CD4-positive, alpha-beta memory T cell (primary cell): ENCODE results near the gene HSPA9. TPM values are rescaled to one million over a fixed set of nuclear protein-coding genes. Genes with fewer than 3 reads are reported as not detected.

Experiments
- CTCF ChIA-PET: fragments of 350-600 bp; sonication (Branson Sonifier 250); formaldehyde crosslinking; loops from one replicate; lab custom pipeline; 2021; ENCODE audit warnings: inconsistent platforms; ENCODE audit not compliant: partially characterized antibody; lab: Charles Lee
- POLR2A ChIA-PET: fragments of 350-600 bp; sonication (Branson Sonifier 250); formaldehyde crosslinking; loops from one replicate; lab custom pipeline; 2021; ENCODE audit not compliant: partially characterized antibody; lab: Charles Lee
- DNase-seq, 5 donors: peaks; one replicate each; pipeline versions ENCODE4 v3.0.0 to v3.0.0-alpha.2; 2020 to 2022; ENCODE audit warnings: mixed read lengths in 1 of 5
- H3K27ac ChIP-seq: one replicate; pipeline ENCODE4 v1.7.0; 2013; ENCODE audit warnings: low read depth, low read length
- H3K27me3 ChIP-seq: 2 replicates; pipeline ENCODE4 v1.7.0; 2013; ENCODE audit warnings: mild to moderate bottlenecking, low read length, moderate library complexity; ENCODE audit not compliant: insufficient read depth
- H3K36me3 ChIP-seq: 2 replicates; pipeline ENCODE4 v1.7.0; 2013; ENCODE audit warnings: mild to moderate bottlenecking, low read length, moderate library complexity; ENCODE audit not compliant: insufficient read depth
- H3K4me1 ChIP-seq: 2 replicates; pipeline ENCODE4 v1.7.0; 2013; ENCODE audit warnings: mild to moderate bottlenecking, low read length, moderate library complexity; ENCODE audit not compliant: insufficient read depth
- H3K4me3 ChIP-seq, 2 donors: one replicate each; pipeline ENCODE4 v1.7.0; 2013; ENCODE audit warnings: low read length in 2 of 2, mild to moderate bottlenecking in 1 of 2
- H3K9me3 ChIP-seq, 2 donors: one replicate each; pipeline ENCODE4 v1.7.0; 2013; ENCODE audit warnings: low read length in 2 of 2, control low read depth in 1 of 2; ENCODE audit not compliant: control insufficient read depth in 1 of 2
- H3K27ac Mint-ChIP-seq, 7 donors: one replicate each; pipeline ENCODE4 v1.8.0; 2020 to 2021; ENCODE audit warnings: mixed read lengths in 7 of 7, mild to moderate bottlenecking in 6 of 7, inconsistent platforms in 3 of 7, moderate library complexity in 3 of 7
- H3K27me3 Mint-ChIP-seq, 2 donors: one replicate each; pipeline ENCODE4 v1.8.0; 2020 to 2021; ENCODE audit warnings: mixed read lengths in 2 of 2
- H3K36me3 Mint-ChIP-seq, 2 donors: one replicate each; pipeline ENCODE4 v1.8.0; 2020 to 2021; ENCODE audit warnings: mixed read lengths in 2 of 2, inconsistent platforms in 1 of 2, mild to moderate bottlenecking in 1 of 2
- H3K4me1 Mint-ChIP-seq, 4 donors: one replicate each; pipeline ENCODE4 v1.8.0; 2020 to 2021; ENCODE audit warnings: mixed read lengths in 4 of 4, mild to moderate bottlenecking in 1 of 4
- H3K4me3 Mint-ChIP-seq, 8 donors: one replicate each; pipeline ENCODE4 v1.8.0; 2020 to 2021; ENCODE audit warnings: mixed read lengths in 8 of 8, mild to moderate bottlenecking in 7 of 8, moderate library complexity in 6 of 8, inconsistent platforms in 3 of 8
- H3K9me3 Mint-ChIP-seq, 8 donors: one replicate each; pipeline ENCODE4 v1.8.0; 2020 to 2021; ENCODE audit warnings: mixed read lengths in 8 of 8, mild to moderate bottlenecking in 5 of 8, inconsistent platforms in 3 of 8, moderate library complexity in 1 of 8
- intact Hi-C: fragments of 100-400 bp; cut with micrococcal nuclease; formaldehyde crosslinking; loops from one replicate; pipeline ENCODE4 v1.15.1; 2023
- polyA plus RNA-seq, 2 donors: library from polyadenylated mRNA; unstranded; fragments of 300-500 nt; fragmentation: Illumina TruSeq; gene quantifications; one replicate each; pipeline ENCODE4 v1.2.3, GENCODE V29; 2021
- total RNA-seq, 2 experiments: library from RNA; stranded (reverse); gene quantifications; one replicate each; pipeline ENCODE4 v1.2.3, GENCODE V29; 2021

HSPA9 gene
- total and polyA plus RNA-seq, 4 experiments from 2014 or later: 144 to 171 (median 154) TPM

GRCh38 chr5:138536665-138537315 lies 38.4 kb downstream of the HSPA9 start:
- no peaks in the 10 kb centered on the region for H3K36me3 ChIP-seq
- peaks cover 0 to 1% (median 0%) of the 10 kb centered on the region in 8 donors for H3K9me3 Mint-ChIP-seq
- H3K27me3 Mint-ChIP-seq: no peaks in the 10 kb centered on the region
- peaks cover 5 to 47% of the 10 kb centered on the region in 2 donors for H3K36me3 Mint-ChIP-seq
- H3K27ac ChIP-seq: no peak overlapping the region
- ChIA-PET POLR2A (no interaction called here), CTCF (no interaction called here)
- peak overlapping the region in 2 of 8 donors; percentile 3 to 35 for H3K4me3 Mint-ChIP-seq
- peaks cover 57 to 86% (median 72%) of the 10 kb centered on the region in 4 donors for H3K4me1 Mint-ChIP-seq
- intact Hi-C loops: no loop called here
- peak overlapping the region in 5 of 7 donors; percentile 44 to 64 (median 56) for H3K27ac Mint-ChIP-seq
- H3K9me3 ChIP-seq: no peaks in the 10 kb centered on the region
- no peak overlapping the region for H3K4me3 ChIP-seq
- H3K4me1 ChIP-seq: peaks cover 50% of the 10 kb centered on the region
- no peaks in the 10 kb centered on the region for H3K27me3 ChIP-seq
- DNase-seq: peak in 2 of 5 donors; percentile 14 to 21

DNA sequence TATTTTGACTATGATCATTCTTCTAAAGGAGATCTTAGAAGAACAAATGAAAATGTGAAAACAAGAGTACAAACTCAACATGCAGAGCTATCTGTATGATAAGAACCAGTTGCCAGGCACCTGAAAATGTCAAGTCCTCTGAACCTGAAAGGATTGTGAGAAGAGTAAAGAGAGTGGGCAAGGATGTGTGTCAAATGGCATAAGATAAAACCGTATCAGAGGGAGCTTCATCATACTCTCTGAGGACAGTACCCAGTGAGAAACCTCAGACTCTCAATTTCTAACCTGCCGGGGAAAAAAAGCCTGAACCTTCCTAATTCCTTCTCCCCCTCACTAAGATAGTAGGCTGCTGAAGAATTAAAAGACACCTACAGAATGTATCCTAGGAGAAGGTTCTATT lies 39.0 kb downstream of the HSPA9 start:
- Histone ChIP-seq H3K4me1 (peaks cover 44% of the 10 kb centered on the region), H3K36me3 (no peaks in the 10 kb centered on the region), H3K27ac (no peak overlapping the region), H3K4me3 (no peak overlapping the region), H3K27me3 (no peaks in the 10 kb centered on the region), H3K9me3 (no peaks in the 10 kb centered on the region)
- H3K4me3 Mint-ChIP-seq: no peak overlapping the region
- POLR2A ChIA-PET: no interaction called here
- DNase-seq: no peak
- intact Hi-C loops: no loop called here
- H3K9me3 Mint-ChIP-seq: peaks cover 0 to 1% (median 0%) of the 10 kb centered on the region in 8 donors
- H3K36me3 Mint-ChIP-seq: peaks cover 5 to 48% of the 10 kb centered on the region in 2 donors
- CTCF ChIA-PET: no interaction called here
- peak overlapping the region in 3 of 7 donors; percentile 38 to 64 (median 58) for H3K27ac Mint-ChIP-seq
- H3K4me1 Mint-ChIP-seq: peaks cover 54 to 84% (median 70%) of the 10 kb centered on the region in 4 donors
- H3K27me3 Mint-ChIP-seq: no peaks in the 10 kb centered on the region

GRCh38 chr5:138533973-138534941 lies 40.9 kb downstream of the HSPA9 start:
- no peaks in the 10 kb centered on the region for H3K36me3 ChIP-seq
- H3K4me3 Mint-ChIP-seq: peak overlapping the region in 1 of 8 donors; percentile 15
- peak overlapping the region in 4 of 7 donors; percentile 4 to 77 (median 28) for H3K27ac Mint-ChIP-seq
- H3K36me3 Mint-ChIP-seq: peaks cover 13 to 46% of the 10 kb centered on the region in 2 donors
- no peaks in the 10 kb centered on the region for H3K27me3 ChIP-seq
- H3K4me1 ChIP-seq: peaks cover 39% of the 10 kb centered on the region
- no peaks in the 10 kb centered on the region for H3K27me3 Mint-ChIP-seq
- peaks cover 0 to 1% (median 0%) of the 10 kb centered on the region in 8 donors for H3K9me3 Mint-ChIP-seq
- no peaks in the 10 kb centered on the region for H3K9me3 ChIP-seq
- POLR2A ChIA-PET: interaction anchor here (1.1 kb wide), 1 partner anchor 10 kb away, joined by 3 read pairs; no protein-coding TSS in a partner anchor
- intact Hi-C loops: no loop called here
- DNase-seq: no peak
- no peak overlapping the region for H3K27ac ChIP-seq
- H3K4me3 ChIP-seq: no peak overlapping the region
- peaks cover 55 to 79% (median 66%) of the 10 kb centered on the region in 4 donors for H3K4me1 Mint-ChIP-seq
- CTCF ChIA-PET: interaction anchor here (1.0 to 1.1 kb wide), 3 partner anchors 8 to 84 kb away, joined by 3 to 4 read pairs (median 3); no protein-coding TSS in a partner anchor

GRCh38 chr5:138529812-138530211 lies 45.4 kb downstream of the HSPA9 start:
- CTCF ChIA-PET: interaction anchor here (1.1 to 3.6 kb wide), 3 partner anchors 18 to 80 kb away, joined by 3 to 17 read pairs (median 3); no protein-coding TSS in a partner anchor
- Mint-ChIP-seq H3K36me3 (peaks cover 16 to 43% of the 10 kb centered on the region in 2 donors), H3K27me3 (no peaks in the 10 kb centered on the region), H3K4me1 (peaks cover 42 to 65% (median 49%) of the 10 kb centered on the region in 4 donors), H3K27ac (peak overlapping the region in 2 of 7 donors; percentile 13 to 58), H3K4me3 (no peak overlapping the region), H3K9me3 (no peaks in the 10 kb centered on the region)
- Histone ChIP-seq H3K4me3 (no peak overlapping the region), H3K27ac (no peak overlapping the region), H3K4me1 (peaks cover 26% of the 10 kb centered on the region), H3K27me3 (no peaks in the 10 kb centered on the region), H3K9me3 (no peaks in the 10 kb centered on the region), H3K36me3 (no peaks in the 10 kb centered on the region)
- DNase-seq: no peak
- intact Hi-C loops: no loop called here
- POLR2A ChIA-PET: interaction anchor here (0.6 to 1.1 kb wide), 2 partner anchors 11 to 13 kb away, joined by 3 to 4 read pairs; partner anchors contain the start of gene ETF1

GRCh38 chr5:138528744-138529469 lies 46.3 kb downstream of the HSPA9 start:
- Mint-ChIP-seq H3K27ac (peak overlapping the region in 3 of 7 donors; percentile 47 to 58 (median 51)), H3K36me3 (peaks cover 16 to 35% of the 10 kb centered on the region in 2 donors), H3K4me3 (no peak overlapping the region), H3K27me3 (no peaks in the 10 kb centered on the region), H3K9me3 (no peaks in the 10 kb centered on the region), H3K4me1 (peaks cover 37 to 61% (median 43%) of the 10 kb centered on the region in 4 donors)
- intact Hi-C loops: no loop called here
- ChIA-PET POLR2A (interaction anchor here (1.1 kb wide), 1 partner anchor 14 kb away, joined by 4 read pairs; the partner anchor contains the start of gene ETF1), CTCF (interaction anchor here (1.2 to 3.6 kb wide), 3 partner anchors 19 to 25 kb away, joined by 3 to 17 read pairs (median 4); no protein-coding TSS in a partner anchor)
- no peak for DNase-seq
- Histone ChIP-seq H3K4me3 (no peak overlapping the region), H3K36me3 (no peaks in the 10 kb centered on the region), H3K9me3 (no peaks in the 10 kb centered on the region), H3K27me3 (no peaks in the 10 kb centered on the region), H3K4me1 (peaks cover 26% of the 10 kb centered on the region), H3K27ac (no peak overlapping the region)

- no peak overlapping the region for H3K27ac ChIP-seq
- no peaks in the 10 kb centered on the region for H3K36me3 ChIP-seq
- Mint-ChIP-seq H3K4me3 (no peak overlapping the region), H3K27me3 (no peaks in the 10 kb centered on the region), H3K9me3 (no peaks in the 10 kb centered on the region), H3K36me3 (peaks cover 14 to 32% of the 10 kb centered on the region in 2 donors), H3K4me1 (peaks cover 35 to 58% (median 42%) of the 10 kb centered on the region in 4 donors), H3K27ac (peak overlapping the region in 3 of 7 donors; percentile 33 to 61 (median 48))
- no peak overlapping the region for H3K4me3 ChIP-seq
- no peaks in the 10 kb centered on the region for H3K27me3 ChIP-seq
- intact Hi-C loops: no loop called here
- DNase-seq: no peak
- ChIA-PET POLR2A (no interaction called here), CTCF (interaction anchor here (1.3 kb wide), 1 partner anchor 25 kb away, joined by 4 read pairs; no protein-coding TSS in a partner anchor)
- no peaks in the 10 kb centered on the region for H3K9me3 ChIP-seq
- peaks cover 26% of the 10 kb centered on the region for H3K4me1 ChIP-seq
Measured at GRCh38 chr5:138528208-138528607, 47.0 kb downstream of the HSPA9 start.
